HG02970 (cell line): ENCODE measurements around the gene MKX.

ENCODE experiments used
- ATAC-seq: cut with Tn5 transposase; IDR thresholded peaks from one replicate; pipeline ENCODE4 v1.9.1; 2021; ENCODE audit warnings: mild to moderate bottlenecking, moderate library complexity, moderate number of reproducible peaks; ENCODE audit not compliant: unreplicated experiment, low FRiP score

MKX gene

DNA sequence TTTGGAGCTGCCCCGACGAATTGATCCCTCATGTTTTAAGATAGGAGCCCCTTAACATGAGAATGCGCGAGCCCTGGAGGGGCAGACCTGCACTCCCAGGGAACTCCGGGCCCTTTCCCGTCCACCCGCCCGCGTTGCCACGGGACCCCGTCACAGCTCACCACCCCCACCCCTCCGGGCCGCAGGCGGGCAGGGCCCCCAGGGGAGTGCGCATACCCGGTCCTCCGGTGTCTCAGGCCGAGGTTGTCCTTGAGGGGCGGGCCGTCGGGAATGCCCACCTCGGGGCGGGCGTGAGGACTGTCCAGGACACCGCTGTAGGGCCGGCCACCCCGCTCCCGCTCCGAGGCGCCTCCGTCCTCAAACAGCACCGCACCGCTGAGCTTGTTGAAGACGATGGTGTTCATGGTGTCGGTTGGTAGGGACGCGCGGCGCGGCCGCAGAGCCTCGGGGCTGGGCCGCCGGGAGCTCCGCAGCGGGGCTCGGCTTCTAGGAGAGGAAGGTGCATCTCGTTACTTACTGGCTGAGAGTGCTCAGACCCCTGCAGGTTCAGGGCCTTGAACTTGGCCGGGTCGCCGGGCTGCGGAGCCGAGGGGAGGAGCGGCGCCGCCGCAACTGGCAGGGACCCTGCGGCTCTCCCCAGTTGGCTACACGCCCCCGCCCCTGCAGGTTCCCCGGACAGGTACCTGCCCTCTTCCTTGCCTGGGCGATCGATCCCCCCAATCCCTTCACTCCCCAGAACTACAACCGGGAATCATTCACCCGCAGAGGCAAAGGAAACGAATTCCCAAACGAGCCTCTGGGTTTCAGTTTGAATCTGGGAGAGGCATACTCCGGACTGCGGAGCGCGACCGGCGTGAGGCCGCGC is 2.4 kb downstream of the MKX start:
- no peak for ATAC-seq

- ATAC-seq = peak; percentile 92
Observed at GRCh38 chr10:27742195-27743011, 3.2 kb downstream of the MKX start.

- no peak for ATAC-seq
Observed at GRCh38 chr10:27741173-27742091, 4.2 kb downstream of the MKX start.

DNA sequence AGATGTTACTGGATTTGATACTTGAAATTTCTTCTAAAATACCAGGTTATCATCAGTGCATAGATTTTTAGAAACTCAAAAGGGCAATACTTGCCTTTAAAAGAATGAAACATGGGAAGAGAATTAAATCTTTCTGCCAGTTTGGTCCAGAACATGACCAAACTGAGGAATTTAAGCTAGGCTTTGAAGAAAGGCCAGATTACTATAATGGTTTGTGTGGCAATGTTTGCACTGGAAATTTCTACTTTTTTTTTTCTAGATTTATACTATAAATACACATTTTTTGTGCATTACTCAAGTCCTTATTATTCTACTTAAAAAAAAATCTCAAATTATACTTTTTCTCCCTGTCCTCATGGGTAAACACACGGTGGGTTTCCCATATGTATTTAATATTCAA is 9.2 kb downstream of the MKX start:
- no peak for ATAC-seq

- no peak for ATAC-seq
Observed at GRCh38 chr10:27730041-27730440, 15.6 kb downstream of the MKX start.

GRCh38 chr10:27728338-27728737 is 17.3 kb downstream of the MKX start:
- ATAC-seq = no peak

GRCh38 chr10:27724287-27724686 is 21.3 kb downstream of the MKX start:
- ATAC-seq = no peak

GRCh38 chr10:27723436-27723835 is 22.2 kb downstream of the MKX start:
- ATAC-seq = no peak

GRCh38 chr10:27720529-27720928 is 25.1 kb downstream of the MKX start:
- no peak for ATAC-seq

DNA sequence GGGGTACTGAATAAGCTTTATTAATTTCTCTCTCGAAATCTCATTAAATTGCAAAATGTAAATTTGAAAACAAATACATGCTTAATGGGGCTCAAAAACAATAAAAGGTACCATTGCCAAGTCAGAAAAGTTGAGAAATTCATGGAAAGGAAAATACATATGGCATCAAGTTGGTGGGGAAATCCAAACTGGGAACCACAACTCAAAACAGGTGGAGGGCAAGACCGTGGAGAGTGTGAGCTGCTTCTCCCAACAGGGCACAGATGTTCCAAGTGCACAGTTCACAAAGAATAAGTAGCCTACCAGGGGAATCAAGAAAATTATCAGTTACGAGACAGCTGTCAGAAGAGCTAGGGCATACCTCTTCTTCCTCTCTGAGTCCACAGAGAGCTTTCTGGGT is 26.6 kb downstream of the MKX start:
- no peak for ATAC-seq

DNA sequence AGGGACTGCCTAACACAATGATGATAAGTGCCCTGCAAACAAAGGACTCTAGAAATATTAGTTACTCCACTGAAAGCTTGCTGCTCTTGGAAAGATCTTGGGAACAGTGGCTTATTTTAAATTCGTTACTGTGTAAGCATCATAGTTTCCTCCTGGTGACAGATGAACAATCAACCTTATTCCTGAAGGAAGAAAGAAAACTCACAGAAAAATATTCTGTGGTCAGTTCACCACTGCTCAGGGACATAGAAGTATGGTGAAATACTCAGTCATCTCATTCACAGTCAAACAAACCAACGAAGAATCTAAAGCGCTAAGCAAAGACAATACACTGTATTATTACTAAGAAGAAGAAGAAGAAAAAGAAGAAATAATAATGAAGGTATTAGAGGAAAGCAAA is 27.8 kb downstream of the MKX start:
- ATAC-seq = no peak

- no peak for ATAC-seq
Observed at GRCh38 chr10:27717224-27717623, 28.4 kb downstream of the MKX start.

DNA sequence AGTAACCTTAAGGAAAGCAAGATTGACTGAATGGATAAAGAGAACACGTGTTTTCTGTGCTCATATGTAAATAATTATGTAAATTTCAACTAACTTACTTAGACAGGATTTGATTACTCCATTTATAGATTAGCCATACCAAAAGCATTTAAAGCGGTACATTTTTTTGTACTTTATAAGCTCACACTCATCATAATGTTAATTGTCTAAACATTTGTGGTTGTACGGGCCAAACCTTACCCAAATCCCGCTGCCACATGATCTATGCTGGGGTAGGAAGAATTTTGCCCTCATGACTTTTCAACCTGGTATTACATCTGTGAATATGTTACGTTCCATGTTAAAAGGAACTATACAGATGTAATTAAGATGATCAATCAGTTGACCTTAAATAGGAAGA is 29.1 kb downstream of the MKX start:
- no peak for ATAC-seq

GRCh38 chr10:27715505-27715904 is 30.1 kb downstream of the MKX start:
- no peak for ATAC-seq

- ATAC-seq = no peak
Observed at GRCh38 chr10:27714349-27714748, 31.3 kb downstream of the MKX start.

GRCh38 chr10:27713941-27714340 is 31.7 kb downstream of the MKX start:
- ATAC-seq = no peak

DNA sequence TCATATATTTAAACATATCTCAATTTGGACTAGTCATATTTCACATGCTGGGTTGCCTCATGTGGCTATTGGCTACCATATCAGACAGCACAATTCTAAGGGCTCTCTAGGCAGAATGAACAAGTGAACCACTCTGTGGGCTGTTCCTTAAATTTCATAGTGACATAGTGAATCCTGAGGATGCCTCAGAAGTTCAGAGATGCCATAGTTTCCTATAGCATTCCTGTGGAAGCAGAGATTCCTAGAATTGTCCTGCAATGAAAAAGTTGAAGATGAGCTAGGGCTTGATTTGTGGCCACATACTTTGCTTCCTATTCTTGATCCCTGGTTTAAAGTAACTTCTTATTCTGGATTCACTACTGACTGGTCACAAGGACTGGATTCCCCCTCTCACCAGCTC is 35.6 kb downstream of the MKX start:
- no peak for ATAC-seq

GRCh38 chr10:27709304-27709703 is 36.3 kb downstream of the MKX start:
- ATAC-seq = no peak

- no peak for ATAC-seq
Observed at GRCh38 chr10:27701938-27702537, 43.6 kb downstream of the MKX start.

DNA sequence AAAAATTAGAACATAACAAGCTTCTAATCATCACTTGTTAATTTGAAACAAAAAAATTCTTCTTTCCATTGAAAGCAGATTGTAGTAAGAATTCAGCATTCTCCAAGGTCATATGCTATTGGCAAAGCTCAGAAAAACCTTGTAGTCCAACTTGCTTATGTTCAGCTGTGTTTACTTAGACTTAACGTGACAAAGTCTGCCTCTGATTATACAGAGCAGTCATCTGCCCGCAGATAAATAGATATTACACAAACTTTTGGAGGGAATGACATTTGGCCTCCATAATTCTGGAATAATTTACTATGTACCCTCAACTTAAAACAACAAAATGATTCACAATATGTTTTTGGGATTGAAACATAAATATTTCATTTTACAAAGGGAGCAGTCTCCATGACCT is 45.8 kb downstream of the MKX start:
- no peak for ATAC-seq
